K562 (cell line): ENCODE results near the gene ZFPM1. TPM values are rescaled to one million over a fixed set of nuclear protein-coding genes. Genes with fewer than 3 reads are reported as not detected.

Experiments
- CREBBP ChIP-seq: IDR thresholded peaks from one replicate; pipeline ENCODE4 v1.6.1; 2012; ENCODE audit warnings: low read depth, mild to moderate bottlenecking, control low read depth, inconsistent platforms, low read length
- HDGF ChIP-seq: fragments of 450-650 bp; IDR thresholded peaks from 2 replicates; pipeline ENCODE4 v1.6.1; 2016
- HNRNPK ChIP-seq: fragments of 200-400 bp; formaldehyde crosslinking; IDR thresholded peaks from one replicate; pipeline ENCODE4 v1.6.1; 2018; ENCODE audit warnings: mild to moderate bottlenecking, low read depth, low read length; ENCODE audit not compliant: poor library complexity, severe bottlenecking
- KHSRP ChIP-seq: fragments of 450-650 bp; IDR thresholded peaks from 2 replicates; pipeline ENCODE4 v1.6.1; 2017
- PHB ChIP-seq: fragments of 250-450 bp; sonication (Bioruptor Pico); IDR thresholded peaks from 2 replicates; pipeline ENCODE4 v1.5.0; 2021
- SPI1 ChIP-seq: IDR thresholded peaks from 2 replicates; pipeline ENCODE4 v1.6.1; 2011; ENCODE audit warnings: low read depth, low read length, control low read depth, borderline replicate concordance
- STAT5B ChIP-seq: fragments of 250-450 bp; sonication (Bioruptor Pico); IDR thresholded peaks from 2 replicates; pipeline ENCODE4 v1.8.0; 2021; ENCODE audit warnings: mild to moderate bottlenecking, inconsistent platforms
- TCF7L2 ChIP-seq: fragments of 150-350 bp; IDR thresholded peaks from 2 replicates; pipeline ENCODE4 v1.6.1; 2016; ENCODE audit warnings: low read depth, mild to moderate bottlenecking, low read length, moderate library complexity
- polyA plus RNA-seq, 8 experiments: library from polyadenylated mRNA; depleted of rRNA in 4 of 8; stranded (reverse) in 5 of 8; unstranded in 3 of 8; fragments of >200 nt; fragmentation: Nextera tagmentation in 2 of 8; fragmentation: Illumina TruSeq in 1 of 8; extraction: Ambion mirVana in 2 of 8; extraction: Trizol in 1 of 8; gene quantifications; 2 replicates each; pipeline versions ENCODE4 v1.2.1 to v1.2.3, GENCODE V29; 2011 to 2014; ENCODE audit warnings: inconsistent platforms in 1 of 8, missing spikeins in 1 of 8
- total RNA-seq, 7 experiments: library from RNA; depleted of rRNA in 6 of 7; stranded (reverse); fragments of >200 nt in 6 of 7; fragmentation: Illumina TruSeq in 2 of 7; extraction: Trizol in 2 of 7; gene quantifications; 2 replicates each; pipeline versions ENCODE4 v1.2.1 to v1.2.3, GENCODE V29; 2011 to 2021; ENCODE audit warnings: low replicate concordance in 1 of 7
- TF ChIP-seq, protein P1 (sequence below), 2 experiments: fragments of 450-650 bp; IDR thresholded peaks; 2 replicates each; pipeline ENCODE4 v1.6.1; 2016; ENCODE audit warnings: mild to moderate bottlenecking in 2 of 2, borderline replicate concordance in 1 of 2, low read depth in 1 of 2, moderate library complexity in 1 of 2
- TF ChIP-seq, protein P2 (sequence below): fragments of 250-450 bp; sonication (Bioruptor Pico); IDR thresholded peaks from 2 replicates; pipeline ENCODE4 v1.8.0; 2021; ENCODE audit warnings: moderate library complexity, mild to moderate bottlenecking, inconsistent platforms
- TF ChIP-seq, protein P3 (sequence below): fragments of 250-450 bp; sonication (Bioruptor Pico); IDR thresholded peaks from 2 replicates; pipeline ENCODE4 v1.5.0; 2022; ENCODE audit warnings: mild to moderate bottlenecking

ZFPM1 gene
- total and polyA plus RNA-seq, 9 of the 15 experiments (the other 6 are each of a cell fraction or from before 2014, with no cell fraction given) = 0.03 to 35.9 (median 1.4) TPM

DNA sequence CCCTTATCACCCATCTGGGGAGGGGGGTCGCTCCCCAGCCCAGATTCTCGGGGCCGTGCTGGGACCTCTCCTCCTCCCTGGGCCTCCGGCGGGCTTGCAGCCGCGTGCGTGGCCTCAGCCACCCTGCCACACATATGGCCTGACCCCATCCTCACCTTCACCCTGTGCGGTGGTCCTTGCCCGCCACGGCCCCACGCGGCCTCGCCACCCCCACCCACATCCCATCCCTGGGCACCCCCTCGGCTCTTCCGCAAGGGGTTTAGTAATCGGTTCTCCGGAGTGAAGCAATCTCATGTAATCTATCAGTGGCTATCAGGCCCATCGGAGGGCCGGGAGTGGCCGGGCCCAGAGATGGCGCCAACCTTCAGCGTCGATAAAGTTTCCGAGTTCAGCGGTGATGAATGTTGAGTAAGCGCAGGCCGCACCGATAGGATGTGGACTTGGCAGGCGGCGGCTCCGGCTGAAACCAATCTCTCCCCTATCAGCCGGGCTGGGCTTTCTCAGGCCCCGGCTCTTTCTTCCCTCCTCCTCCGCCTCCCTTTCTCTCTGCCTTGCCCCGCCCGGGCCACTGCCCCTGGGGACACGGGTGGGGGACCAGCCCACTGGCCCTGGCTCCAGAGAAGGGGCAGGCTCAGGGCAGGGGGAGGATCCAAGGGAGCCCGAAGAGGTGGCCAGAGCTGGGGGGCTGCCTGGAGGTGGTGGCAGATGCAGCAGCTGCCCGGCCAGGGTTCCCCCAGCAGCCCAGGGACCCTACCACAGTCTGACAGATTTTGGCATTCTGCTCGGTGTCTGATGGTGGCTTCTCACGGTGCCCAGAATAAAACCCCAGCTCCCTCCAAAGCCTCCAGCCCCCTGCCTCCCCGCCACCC is 20.8 kb downstream of the ZFPM1 start (continued):
- TF ChIP-seq, protein P1, sequence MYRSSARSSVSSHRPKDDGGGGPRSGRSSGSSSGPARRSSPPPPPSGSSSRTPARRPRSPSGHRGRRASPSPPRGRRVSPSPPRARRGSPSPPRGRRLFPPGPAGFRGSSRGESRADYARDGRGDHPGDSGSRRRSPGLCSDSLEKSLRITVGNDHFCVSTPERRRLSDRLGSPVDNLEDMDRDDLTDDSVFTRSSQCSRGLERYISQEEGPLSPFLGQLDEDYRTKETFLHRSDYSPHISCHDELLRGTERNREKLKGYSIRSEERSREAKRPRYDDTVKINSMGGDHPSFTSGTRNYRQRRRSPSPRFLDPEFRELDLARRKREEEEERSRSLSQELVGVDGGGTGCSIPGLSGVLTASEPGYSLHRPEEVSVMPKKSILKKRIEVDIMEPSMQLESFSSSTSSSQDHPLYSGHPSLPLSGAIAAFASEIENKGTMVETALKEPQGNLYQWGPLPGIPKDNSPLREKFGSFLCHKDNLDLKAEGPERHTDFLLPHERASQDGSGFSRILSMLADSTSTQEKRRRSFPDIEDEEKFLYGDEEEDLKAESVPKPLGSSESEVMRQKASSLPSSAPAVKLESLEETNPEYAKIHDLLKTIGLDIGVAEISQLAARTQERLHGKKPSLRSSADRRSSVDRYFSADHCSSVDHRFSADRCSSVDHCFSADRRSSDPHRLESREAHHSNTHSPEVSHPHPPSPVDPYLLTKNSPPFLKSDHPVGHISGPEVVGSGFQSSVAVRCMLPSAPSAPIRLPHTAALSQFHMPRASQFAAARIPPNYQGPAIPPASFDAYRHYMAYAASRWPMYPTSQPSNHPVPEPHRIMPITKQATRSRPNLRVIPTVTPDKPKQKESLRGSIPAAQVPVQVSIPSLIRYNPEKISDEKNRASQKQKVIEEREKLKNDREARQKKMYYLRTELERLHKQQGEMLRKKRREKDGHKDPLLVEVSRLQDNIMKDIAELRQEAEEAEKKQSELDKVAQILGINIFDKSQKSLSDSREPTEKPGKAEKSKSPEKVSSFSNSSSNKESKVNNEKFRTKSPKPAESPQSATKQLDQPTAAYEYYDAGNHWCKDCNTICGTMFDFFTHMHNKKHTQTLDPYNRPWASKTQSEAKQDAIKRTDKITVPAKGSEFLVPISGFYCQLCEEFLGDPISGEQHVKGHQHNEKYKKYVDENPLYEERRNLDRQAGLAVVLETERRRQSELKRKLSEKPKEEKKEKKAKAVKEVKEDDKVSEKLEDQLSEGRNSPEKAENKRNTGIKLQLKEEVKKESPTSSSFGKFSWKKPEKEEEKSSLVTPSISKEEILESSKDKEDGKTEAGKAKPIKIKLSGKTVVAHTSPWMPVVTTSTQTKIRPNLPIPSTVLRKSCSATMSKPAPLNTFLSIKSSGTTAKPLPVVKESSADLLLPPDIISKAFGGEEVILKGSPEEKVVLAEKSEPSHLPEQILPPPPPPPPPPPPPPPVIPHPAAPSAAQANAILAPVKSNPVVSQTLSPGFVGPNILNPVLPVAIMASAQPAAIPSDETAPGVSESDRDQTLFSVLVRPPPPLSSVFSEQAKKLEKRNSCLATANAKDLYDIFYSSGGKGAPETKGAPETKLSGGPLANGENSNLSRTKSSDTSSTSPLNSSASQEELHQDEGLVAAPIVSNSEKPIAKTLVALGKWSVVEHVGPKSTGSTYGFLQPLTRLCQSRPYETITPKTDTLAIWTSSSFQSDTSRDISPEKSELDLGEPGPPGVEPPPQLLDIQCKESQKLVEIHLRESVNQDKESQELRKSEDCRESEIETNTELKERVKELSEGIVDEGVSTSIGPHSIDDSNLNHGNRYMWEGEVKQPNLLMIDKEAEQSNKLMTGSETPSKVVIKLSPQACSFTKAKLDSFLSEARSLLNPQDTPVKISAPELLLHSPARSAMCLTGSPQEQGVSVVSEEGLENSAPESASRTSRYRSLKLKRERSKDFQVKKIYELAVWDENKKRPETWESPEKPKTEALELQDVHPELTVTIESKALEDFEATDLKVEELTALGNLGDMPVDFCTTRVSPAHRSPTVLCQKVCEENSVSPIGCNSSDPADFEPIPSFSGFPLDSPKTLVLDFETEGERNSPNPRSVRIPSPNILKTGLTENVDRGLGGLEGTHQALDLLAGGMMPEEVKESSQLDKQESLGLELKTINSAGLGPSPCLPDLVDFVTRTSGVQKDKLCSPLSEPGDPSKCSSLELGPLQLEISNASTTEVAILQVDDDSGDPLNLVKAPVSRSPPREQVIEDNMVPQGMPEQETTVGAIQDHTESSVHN (IDR thresholded peaks at IDR 0.05; ENCODE audit: borderline replicate concordance in 1 of 2, low read depth in 1 of 2) = no peak
- no peak for TF ChIP-seq SPI1
- TF ChIP-seq, protein P2, sequence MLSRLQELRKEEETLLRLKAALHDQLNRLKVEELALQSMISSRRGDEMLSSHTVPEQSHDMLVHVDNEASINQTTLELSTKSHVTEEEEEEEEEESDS (CRISPR knock-in tag) = no peak
- no peak for TF ChIP-seq KHSRP
- no peak for TF ChIP-seq TCF7L2
- TF ChIP-seq HNRNPK = no peak
- TF ChIP-seq PHB (CRISPR knock-in tag) = no peak
- TF ChIP-seq HDGF = no peak
- TF ChIP-seq, protein P3, sequence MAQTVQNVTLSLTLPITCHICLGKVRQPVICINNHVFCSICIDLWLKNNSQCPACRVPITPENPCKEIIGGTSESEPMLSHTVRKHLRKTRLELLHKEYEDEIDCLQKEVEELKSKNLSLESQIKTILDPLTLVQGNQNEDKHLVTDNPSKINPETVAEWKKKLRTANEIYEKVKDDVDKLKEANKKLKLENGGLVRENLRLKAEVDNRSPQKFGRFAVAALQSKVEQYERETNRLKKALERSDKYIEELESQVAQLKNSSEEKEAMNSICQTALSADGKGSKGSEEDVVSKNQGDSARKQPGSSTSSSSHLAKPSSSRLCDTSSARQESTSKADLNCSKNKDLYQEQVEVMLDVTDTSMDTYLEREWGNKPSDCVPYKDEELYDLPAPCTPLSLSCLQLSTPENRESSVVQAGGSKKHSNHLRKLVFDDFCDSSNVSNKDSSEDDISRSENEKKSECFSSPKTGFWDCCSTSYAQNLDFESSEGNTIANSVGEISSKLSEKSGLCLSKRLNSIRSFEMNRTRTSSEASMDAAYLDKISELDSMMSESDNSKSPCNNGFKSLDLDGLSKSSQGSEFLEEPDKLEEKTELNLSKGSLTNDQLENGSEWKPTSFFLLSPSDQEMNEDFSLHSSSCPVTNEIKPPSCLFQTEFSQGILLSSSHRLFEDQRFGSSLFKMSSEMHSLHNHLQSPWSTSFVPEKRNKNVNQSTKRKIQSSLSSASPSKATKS = no peak
- no peak for TF ChIP-seq CREBBP
- TF ChIP-seq STAT5B = no peak
